Measurements from ENCODE around the gene NSUN2.

NSUN2 gene

DNA sequence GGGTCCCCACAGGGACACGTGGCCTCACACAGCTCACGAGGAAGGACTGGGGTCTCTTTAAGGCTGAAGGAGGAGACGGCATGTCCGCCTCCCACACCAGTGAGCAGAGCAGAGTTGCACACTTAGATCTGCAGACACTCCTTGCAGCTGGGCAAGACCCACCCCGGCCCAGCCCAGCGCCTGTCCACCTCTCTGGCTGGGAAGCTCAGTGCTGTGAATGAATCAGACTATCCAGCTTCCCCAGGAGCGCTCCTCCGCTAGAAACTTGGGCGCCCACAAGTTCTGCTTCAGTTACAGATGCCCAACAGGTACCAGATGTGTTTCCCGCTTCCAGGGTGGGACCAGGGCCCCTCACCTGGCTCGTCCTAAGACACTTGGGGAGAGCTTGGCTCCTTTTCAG is 78.9 kb downstream of the NSUN2 start:
- no peak for FAIRE-seq

DNA sequence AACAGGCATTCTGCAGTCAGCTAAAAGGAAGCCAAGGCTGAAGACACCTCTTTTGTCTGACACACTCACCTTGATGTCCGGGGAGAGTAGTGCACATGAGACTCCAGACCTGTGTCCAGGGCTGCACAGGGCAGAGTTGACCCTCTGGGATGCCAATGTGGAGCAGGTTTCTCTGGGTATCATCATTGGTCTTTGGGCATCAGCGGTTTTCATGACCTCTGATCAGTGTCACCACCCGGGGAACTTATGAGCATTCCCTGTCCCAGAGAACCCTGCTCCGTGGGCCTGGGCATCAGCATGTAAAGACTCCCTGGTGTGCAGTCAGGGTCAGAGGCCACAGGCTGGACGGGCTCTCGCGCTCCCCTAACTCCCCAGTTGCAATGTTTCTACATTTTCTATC is 80.2 kb downstream of the NSUN2 start:
- no peak for FAIRE-seq

- no peak for FAIRE-seq
Measured at GRCh38 chr5:6551955-6552313, 80.9 kb downstream of the NSUN2 start.

- no peak for FAIRE-seq
Measured at GRCh38 chr5:6551287-6551954, 81.4 kb downstream of the NSUN2 start.

- no peak for FAIRE-seq
Measured at GRCh38 chr5:6550628-6551027, 82.2 kb downstream of the NSUN2 start.

All from colon (tissue), 2 donors.